Mammary epithelial cell (primary cell): ENCODE data around the gene CACNG5.

Experiments used
- CTCF ChIP-seq, 2 donors: IDR thresholded peaks in 1 of 2; conservative IDR thresholded peaks in 1 of 2; 2 replicates each; pipeline ENCODE4 v1.5.1; 2011 to 2012; ENCODE audit warnings: inconsistent platforms in 2 of 2, low read length in 2 of 2, mild to moderate bottlenecking in 2 of 2, control low read depth in 1 of 2, low read depth in 1 of 2; ENCODE audit not compliant: insufficient read depth in 1 of 2; ENCODE audit errors: extremely low read depth in 1 of 2
- EZH2 ChIP-seq: IDR thresholded peaks from 2 replicates; pipeline ENCODE4 v1.6.1; 2012; ENCODE audit warnings: low read length, inconsistent platforms, borderline replicate concordance

GRCh38 chr17:66897141-66897540 lies 62.2 kb downstream of the CACNG5 start:
- no peak for TF ChIP-seq CTCF (conservative IDR thresholded peaks at IDR 0.05 in 1 of 2, IDR thresholded peaks at IDR 0.05 in 1 of 2; ENCODE audit: extremely low read depth in 1 of 2, insufficient read depth in 1 of 2, low read depth in 1 of 2, low read length in 2 of 2)
- TF ChIP-seq EZH2: no peak
